ENCODE results near the gene MAX.

DNA sequence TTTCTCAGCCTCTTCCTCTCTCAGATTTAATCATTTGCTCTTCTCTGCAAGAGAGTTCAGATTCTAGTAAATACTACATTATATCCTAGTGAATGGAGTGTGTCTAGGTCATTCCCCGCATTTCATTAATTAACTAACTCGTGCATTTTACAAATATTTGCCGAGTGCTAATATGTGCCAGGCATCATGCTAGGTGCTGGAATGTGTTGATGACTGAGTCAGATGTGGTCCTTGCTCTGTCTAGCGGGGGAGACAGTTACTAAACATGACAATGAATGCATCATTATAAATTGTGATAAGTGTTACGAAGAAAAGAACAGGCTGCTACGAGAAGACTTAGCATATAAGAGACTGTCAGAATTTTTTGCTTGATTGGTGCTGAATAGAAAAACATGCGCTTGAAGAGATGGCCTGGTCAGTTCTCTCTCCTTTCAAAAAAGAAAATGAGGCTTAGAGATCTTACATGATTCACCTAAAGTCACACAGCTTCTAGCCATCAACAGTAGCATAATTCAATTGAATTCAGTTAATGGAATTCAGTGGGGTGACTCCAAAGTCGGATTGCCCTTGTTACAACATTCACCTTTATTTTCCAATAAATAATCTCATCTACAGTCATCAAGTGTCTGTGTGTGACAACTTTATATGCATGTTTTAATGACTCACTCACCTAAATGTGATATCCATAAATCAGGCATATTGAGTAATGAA, 48.7 kb upstream of the MAX start:
- TF ChIP-seq EZH2 (IDR thresholded peaks at IDR 0.05; ENCODE audit: insufficient read depth, poor library complexity, severe bottlenecking) (no peak), EZH2phosphoT487 (IDR thresholded peaks at IDR 0.05; ENCODE audit: insufficient read depth, low read depth) (no peak)
